HL-60 (cell line): ENCODE measurements around the gene PLOD1.
A peak's percentile ranks its signal among the peaks of the same experiment; 100 is the strongest.
"Not testable (repeated sequence)": the region's sequence is repeated elsewhere in the genome, so short reads cannot be mapped to it uniquely, and the experiment has no call there.

Experiments
- DNase-seq, 2 experiments: peaks; one replicate each; pipeline ENCODE4 v3.0.0-alpha.2; 2010 to 2020; ENCODE audit warnings: low read depth in 1 of 2, low spot score in 1 of 2
- H3K27ac ChIP-seq: fragments of 250-450 bp; sonication (Bioruptor Pico); replicated peaks from 2 replicates; pipeline ENCODE4 v1.5.1; 2020; ENCODE audit warnings: mild to moderate bottlenecking, moderate library complexity
- H3K27me3 ChIP-seq: fragments of 250-450 bp; sonication (Bioruptor Pico); 2 replicates; pipeline ENCODE4 v1.5.1; 2021; ENCODE audit warnings: mild to moderate bottlenecking, moderate library complexity; ENCODE audit not compliant: insufficient read depth, poor library complexity, severe bottlenecking
- H3K4me3 ChIP-seq: replicated peaks from 2 replicates; pipeline ENCODE4 v1.5.1; 2011; ENCODE audit warnings: mild to moderate bottlenecking, control low read depth, low read length; ENCODE audit not compliant: insufficient read depth
- CTCF ChIP-seq: IDR thresholded peaks from one replicate; pipeline ENCODE4 v1.5.1; 2011; ENCODE audit warnings: low read length, control low read depth, inconsistent platforms; ENCODE audit not compliant: insufficient read depth
- GABPA ChIP-seq: IDR thresholded peaks from 2 replicates; pipeline ENCODE4 v1.6.1; 2012; ENCODE audit warnings: low read depth
- POLR2AphosphoS5 ChIP-seq: IDR thresholded peaks from 2 replicates; pipeline ENCODE4 v1.6.1; 2012; ENCODE audit warnings: low read depth
- REST ChIP-seq: IDR thresholded peaks from 2 replicates; pipeline ENCODE4 v1.6.1; 2012; ENCODE audit warnings: low read depth; ENCODE audit not compliant: insufficient replicate concordance
- SPI1 ChIP-seq: IDR thresholded peaks from 2 replicates; pipeline ENCODE4 v1.6.1; 2012; ENCODE audit warnings: low read depth, mild to moderate bottlenecking, borderline replicate concordance

PLOD1 gene

GRCh38 chr1:11923069-11923826 lies 11.3 kb upstream of the PLOD1 start:
- TF ChIP-seq GABPA (no peak), REST (no peak), POLR2AphosphoS5 (no peak), SPI1 (no peak), CTCF (no peak)
- no peak overlapping the region for H3K27ac ChIP-seq
- H3K4me3 ChIP-seq = no peak overlapping the region
- DNase-seq = no peak
- H3K27me3 ChIP-seq = no peaks in the 10 kb centered on the region

GRCh38 chr1:11923827-11924113 lies 10.7 kb upstream of the PLOD1 start:
- H3K4me3 ChIP-seq = peak overlapping the region; percentile 64
- no peak overlapping the region for H3K27ac ChIP-seq
- DNase-seq = no peak
- TF ChIP-seq GABPA (no peak), CTCF (no peak), REST (no peak), SPI1 (no peak), POLR2AphosphoS5 (no peak)
- no peaks in the 10 kb centered on the region for H3K27me3 ChIP-seq

GRCh38 chr1:11924334-11925195 lies 10.0 kb upstream of the PLOD1 start:
- Histone ChIP-seq H3K4me3 (peak overlapping the region; percentile 64), H3K27ac (no peak overlapping the region), H3K27me3 (no peaks in the 10 kb centered on the region)
- TF ChIP-seq SPI1 (peak; percentile 55; the same call in 1 of the 2 replicates), POLR2AphosphoS5 (no peak)
- peak in 1 of 2 experiments; percentile 38 for DNase-seq

- Histone ChIP-seq H3K4me3 (peak overlapping the region; percentile 64), H3K27ac (peak overlapping the region; percentile 62)
- peak; percentile 35 for TF ChIP-seq REST
- H3K27me3 ChIP-seq, DNase-seq: not testable (repeated sequence)
Measured at GRCh38 chr1:11925196-11925937, 9.2 kb upstream of the PLOD1 start.
